ENCODE measurements around the gene AQP12A.
"Not testable (repeated sequence)": the region's sequence is repeated elsewhere in the genome, so short reads cannot be mapped to it uniquely, and the experiment has no call there.

AQP12A gene

DNA sequence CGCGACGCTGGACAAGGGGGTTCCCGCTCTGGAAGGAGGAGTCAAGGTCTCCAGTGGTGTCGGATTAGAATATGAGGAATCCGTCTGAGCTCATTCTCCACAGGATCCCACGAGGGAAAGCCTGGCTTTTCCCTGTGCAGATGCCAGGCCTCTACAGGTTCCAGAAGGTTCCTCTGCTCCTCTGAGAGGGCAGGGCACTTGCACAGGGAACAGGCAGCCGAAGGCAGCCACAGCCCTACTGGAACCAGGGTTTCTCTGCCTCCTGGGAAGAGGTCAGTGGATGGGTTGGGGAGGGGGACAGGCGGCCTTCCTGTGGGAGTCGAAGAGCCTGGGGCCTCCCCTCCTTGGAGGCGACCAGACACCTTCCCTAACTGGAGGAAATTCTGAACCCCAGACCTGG is 1.7 kb upstream of the AQP12A start:
- no peak for DNase-seq

DNA sequence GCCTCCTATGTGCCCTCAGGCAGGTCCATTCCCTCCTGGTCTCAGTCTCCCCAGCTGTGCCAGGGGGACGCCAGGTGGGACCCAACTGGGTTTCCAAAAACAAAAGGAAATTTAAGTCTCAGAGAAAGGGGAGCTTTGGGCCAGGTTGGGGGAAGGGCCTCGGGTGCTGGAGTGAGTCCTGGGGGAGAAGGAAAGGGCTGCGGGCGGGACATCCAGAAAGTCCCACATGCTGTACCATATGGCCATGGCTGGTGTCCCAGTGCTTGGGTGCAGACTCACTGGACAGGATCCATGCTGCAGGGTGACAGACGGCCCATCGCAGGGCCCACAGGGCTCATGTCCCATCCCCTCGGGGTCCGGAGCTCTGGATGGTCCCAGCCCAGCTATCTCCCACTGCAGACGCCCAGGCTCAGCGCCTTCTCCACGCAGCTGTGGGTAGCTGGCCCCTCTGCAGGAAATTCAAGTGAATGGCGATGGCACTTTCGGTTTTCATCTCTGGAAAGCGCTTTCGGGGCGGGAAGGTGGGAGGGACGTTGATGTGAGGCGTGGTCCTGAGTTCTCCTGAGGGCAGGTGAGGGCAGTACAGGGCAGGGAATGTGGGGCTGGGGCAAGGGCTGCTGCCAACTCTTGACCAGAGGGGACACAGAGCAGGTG is 1.1 kb upstream of the AQP12A start:
- DNase-seq = not testable (repeated sequence)

DNA sequence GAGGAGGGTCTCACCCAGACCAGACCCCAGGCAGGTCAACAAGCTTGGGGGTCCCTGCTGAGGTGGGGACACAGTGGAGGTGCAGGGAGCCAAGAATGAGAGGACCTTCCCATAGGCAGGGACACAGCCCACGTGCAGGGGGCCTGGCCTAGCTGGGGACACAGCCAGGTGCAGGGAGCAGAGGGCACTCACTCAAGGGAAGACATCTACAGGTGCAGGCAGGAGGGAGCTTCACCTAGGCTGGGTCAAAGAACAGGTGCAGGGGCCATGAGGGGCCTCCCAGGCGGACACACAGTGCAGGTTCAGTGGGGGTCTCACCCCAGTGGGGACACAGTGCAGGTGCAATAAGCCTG is 615 bp upstream of the AQP12A start:
- not testable (repeated sequence) for DNase-seq

DNA sequence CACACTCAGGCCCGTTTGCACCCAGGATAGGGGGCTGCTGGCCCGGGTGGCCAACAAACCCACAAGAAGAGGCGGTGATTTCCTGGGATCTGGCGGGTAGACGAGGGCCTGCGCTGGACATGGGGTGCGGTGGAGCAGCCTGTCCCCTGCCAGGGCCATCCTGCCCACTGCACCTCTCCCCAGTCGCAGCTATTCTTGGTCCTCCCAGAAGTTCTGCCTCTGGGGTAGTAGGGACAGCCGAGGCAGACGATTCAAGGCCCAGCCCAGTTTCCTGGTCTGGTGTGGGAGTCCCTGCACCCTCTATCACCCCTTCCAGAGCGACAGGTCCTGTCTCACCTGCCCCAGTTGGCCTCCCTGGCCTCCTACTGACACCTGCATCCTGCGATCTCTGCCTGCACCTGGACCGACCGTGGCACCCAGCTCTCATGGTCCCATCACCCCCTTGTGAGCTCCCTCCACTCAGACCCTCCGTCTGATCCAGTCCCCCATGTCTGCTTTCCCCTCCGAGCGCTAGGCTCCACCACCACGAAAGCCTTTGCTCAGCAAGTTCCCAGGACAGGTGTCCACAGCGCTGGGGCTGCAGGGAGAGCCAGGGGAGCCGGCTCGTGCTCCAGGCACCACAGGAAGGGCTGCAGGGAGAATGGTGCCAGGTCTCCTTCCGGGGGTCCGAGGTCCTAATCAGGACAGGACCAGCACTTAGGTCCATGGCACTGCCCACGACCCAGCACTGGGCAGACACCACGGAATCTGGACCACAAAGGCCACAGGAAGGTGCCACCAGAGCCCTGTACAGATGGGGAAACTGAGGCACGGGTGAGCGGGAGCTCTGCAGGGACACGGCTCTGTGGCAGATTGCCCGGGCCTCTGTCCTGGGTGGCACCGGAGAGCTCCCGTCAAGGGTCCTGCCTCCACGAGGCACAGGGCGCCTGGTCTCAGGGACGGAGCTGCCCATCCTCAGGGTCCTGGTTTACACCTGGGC is 1.2 kb downstream of the AQP12A start:
- not testable (repeated sequence) for DNase-seq

- DNase-seq = not testable (repeated sequence)
These were observed 2.6 kb downstream of the AQP12A start for GRCh38 chr2:240694304-240694703.

GRCh38 chr2:240695593-240695992 is 3.9 kb downstream of the AQP12A start:
- DNase-seq = not testable (repeated sequence)

DNA sequence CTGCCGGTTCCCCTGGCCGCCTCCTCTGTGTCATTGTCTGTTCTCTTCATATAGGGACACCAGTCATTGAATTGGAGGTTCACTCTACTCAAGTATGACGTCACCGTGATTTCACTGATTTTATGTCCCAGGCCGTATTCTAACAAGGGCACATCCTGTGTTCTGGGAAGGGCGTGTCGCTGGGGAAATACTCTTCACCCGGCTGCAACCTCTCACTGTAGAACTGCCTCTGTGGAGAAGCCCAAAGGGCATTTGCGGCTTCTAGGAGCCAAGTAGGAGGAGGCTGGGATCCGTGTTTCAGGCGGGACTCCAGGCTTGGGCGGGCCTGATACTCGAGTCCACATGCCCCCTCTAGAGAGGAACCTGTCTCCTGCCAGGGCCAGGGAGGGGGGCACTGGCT is 4.8 kb downstream of the AQP12A start:
- DNase-seq = not testable (repeated sequence)

- DNase-seq = not testable (repeated sequence)
These were observed 7.3 kb downstream of the AQP12A start for GRCh38 chr2:240698852-240699561.

DNA sequence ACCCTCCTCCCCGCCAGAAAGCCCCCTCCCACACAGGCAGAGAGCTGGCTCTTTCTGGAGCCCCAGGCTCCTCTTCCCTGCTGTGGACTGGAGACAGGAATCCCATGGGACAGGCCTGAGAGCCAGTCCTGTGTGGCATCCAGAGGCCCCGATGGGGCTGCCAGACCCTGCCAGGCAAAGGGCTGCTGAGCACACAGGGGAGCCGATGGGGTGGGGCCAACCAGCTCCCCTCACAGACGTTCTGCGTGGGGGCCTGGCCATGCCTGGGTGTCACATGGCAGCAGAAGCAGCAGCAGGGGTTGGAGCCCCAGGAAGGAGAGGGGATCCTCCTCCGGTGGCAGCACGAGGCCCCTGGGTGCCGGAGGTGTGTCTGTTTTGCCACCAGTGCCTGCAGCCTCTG is 8.2 kb downstream of the AQP12A start:
- not testable (repeated sequence) for DNase-seq

DNA sequence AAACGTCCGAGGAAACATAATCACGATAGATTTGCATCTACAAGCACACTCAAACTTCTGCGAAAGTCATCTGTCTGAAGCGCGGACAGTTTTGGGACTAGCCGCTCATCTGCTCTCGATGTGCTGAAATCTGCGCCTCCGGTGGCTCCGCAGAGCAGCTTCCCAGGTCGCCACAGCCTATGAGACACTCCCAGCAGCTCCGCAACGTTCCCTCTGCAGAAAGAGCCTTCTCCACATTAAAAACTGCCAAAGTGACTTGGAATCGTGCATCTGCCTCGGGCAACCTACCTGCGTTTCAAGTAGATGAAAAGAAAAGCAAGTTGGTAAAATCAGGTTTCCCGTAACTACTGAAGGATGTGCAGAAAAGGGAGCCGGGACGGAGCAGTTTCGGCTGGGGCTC is 8.9 kb downstream of the AQP12A start:
- not testable (repeated sequence) for DNase-seq

DNA sequence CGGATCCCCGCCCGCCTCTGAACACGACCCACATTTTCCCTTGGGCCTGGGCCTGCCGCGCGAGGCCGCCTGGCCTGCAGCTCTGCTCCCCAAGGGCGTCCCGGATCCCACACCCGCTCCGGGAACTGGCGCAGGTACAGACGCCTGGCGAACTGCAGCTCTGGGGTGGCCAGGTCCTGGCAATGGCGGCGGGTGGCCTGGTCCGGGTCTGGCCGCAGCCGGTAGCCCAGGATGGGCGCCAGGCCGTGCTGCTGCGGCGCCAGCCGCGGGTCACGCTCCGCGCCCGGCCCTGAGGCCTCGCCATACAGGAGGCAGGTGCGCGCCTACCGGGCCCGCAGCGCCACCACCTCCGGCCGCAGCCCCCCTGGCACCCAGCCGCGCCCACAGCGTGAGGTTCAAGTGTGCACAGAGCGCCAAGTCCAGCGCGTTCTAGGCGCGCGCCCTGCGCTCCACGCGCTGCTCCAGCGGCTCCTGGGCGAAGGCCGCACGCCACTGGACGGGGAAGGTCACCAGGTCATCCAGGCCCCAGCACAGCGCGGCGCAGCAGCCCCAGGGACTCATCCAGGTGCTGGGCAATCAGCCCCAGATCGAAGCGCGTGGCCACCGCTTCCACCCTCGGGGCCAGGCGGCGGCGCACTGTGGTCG is 9.5 kb downstream of the AQP12A start:
- no peak for DNase-seq

DNA sequence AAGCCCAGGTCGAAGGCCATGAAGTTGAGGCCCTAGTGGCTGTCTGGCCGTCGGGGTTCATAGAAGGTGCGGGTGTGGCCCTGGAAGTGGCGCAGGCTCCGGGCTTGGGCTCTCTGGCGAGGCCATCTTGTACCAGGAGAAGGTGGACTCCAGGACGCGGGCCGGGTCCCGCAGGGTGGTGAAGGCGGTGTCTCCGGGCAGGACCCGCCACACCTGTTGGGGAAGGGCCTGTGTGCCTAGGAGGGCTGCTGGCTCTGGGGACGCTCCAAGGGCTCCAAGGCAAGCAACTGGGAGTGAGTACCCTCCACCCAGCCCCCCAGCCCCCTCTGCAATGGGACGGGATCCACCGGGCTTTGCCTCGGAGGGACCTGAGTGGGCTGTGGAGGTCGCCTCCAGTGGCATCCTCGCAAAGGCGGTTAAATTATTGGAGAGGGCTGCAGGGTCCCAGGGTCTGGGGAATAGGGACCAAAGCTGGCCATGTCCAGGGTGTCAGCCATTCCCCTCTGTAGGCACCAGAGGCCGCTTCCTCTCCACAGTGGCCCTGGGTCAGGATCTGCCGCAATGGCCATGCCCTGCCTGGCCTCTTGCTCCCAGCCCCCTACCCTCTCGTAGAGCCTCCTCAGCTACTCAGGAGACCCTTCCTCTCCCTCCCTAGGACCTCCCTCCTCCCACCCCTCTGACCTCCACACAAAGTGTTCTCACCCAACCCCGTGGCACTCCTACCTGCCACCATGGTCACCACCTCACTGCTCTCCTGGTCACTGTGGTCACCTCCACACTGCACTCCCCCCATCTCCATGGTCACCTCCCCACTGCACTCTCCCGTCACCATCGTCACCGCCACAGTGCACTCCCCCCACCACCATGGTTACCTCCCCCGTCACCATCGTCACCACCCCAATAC is 10.3 kb downstream of the AQP12A start:
- no peak for DNase-seq

- no peak for DNase-seq
These were observed 11.0 kb downstream of the AQP12A start for GRCh38 chr2:240702640-240703011.

- DNase-seq = no peak
These were observed 12.0 kb downstream of the AQP12A start for GRCh38 chr2:240703417-240704341.

DNA sequence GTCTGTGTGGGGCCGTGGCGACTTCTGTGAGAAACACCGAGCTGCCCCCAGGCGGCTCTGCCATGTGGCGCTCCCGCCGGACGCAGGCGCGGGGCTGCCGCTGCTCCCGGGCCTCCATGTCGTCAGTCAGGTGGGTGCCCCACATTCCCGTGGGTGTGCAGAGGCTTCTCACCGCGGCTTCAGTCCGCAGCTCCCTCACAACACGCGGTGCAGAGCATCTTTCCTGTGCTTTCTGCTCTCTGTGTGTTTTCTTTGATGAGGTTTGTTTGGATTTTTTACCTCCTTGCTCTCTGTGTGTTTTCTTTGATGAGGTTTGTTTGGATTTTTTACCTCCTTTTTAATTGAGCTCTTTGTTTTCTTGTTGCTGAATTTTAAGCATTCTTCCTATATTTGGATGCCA is 13.0 kb downstream of the AQP12A start:
- no peak for DNase-seq

DNA sequence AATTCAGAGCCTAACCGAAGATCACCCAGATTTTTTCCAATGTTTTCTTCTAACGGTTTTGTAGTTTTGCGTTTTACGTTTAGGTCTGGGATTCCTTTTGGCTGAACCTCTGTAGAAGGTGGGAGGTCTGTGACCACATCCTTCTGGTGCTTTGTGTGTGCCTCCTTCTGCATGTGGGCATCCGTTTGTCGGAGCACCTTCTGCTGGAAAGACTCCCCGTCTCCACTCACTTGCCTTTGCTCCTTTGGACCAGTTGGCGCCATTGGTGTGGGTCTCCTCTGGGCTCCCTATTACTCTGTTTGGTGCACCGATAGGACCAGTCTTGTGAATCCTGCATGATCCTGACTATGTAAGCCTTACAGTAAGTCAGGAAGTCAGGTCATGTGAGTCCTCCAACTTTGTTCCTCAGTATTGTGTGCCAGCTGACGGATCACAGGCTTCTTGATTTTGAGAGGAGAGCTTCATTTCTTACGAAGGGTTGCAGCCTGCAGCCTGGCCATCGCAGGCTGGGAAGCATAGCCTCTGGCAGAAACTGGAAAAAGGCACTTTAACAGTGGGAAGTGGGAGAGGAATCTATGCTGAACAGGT is 13.6 kb downstream of the AQP12A start:
- DNase-seq = no peak

GRCh38 chr2:240707043-240707756 is 15.5 kb downstream of the AQP12A start:
- no peak for DNase-seq

- no peak for DNase-seq
These were observed 16.2 kb downstream of the AQP12A start for GRCh38 chr2:240707821-240708220.

DNA sequence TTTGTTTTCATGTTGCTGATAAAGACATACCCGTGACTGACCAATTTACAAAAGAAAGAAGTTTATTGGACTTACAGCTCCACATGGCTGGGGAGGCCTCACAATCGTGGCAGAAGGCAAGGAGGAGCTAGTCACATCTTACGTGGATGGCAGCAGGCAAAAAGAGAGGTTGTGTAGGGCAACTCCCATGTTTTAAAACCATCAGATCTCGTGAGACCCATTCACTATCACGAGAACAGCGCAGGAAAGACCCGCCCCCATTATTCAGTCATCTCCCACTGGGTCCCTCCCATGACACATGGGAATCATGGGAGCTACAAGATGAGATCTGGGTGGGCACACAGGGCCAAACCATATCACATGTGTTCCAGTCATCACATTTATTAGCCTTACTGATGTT is 16.8 kb downstream of the AQP12A start:
- no peak for DNase-seq

GRCh38 chr2:240711296-240711695 is 19.6 kb downstream of the AQP12A start:
- DNase-seq = no peak
